VCaP (cell line): ENCODE data around the gene ARHGAP23.

Experiments used
- H3K27ac ChIP-seq: fragments of 450-650 bp; 2 replicates; pipeline ENCODE4 v1.5.1; 2017
- TF ChIP-seq, protein P1 (sequence below): fragments of 450-650 bp; conservative IDR thresholded peaks from 2 replicates; pipeline ENCODE4 v1.5.1; 2017; ENCODE audit warnings: mild to moderate bottlenecking, moderate library complexity

The ARHGAP23 gene

DNA sequence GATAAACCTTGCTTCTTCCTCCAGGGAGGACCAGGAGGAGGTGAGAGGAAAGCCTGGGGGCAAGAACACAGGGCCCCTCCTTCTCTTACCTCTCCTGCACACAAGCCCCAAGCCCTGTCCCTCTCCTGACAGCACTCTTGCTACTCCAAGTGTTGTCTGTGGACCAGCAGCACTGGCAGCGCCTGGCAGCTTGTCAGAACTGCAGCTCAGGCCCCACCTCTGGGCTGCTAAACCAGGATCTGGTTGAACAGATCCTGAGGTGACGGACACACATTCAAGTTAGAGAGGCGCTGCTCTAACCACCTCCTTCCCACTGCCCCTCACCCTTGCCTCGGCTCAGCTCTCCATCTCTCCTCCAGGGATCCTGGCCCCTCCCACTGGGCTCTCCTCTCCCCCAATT lies 121.0 kb downstream of the ARHGAP23 start:
- TF ChIP-seq, protein P1, sequence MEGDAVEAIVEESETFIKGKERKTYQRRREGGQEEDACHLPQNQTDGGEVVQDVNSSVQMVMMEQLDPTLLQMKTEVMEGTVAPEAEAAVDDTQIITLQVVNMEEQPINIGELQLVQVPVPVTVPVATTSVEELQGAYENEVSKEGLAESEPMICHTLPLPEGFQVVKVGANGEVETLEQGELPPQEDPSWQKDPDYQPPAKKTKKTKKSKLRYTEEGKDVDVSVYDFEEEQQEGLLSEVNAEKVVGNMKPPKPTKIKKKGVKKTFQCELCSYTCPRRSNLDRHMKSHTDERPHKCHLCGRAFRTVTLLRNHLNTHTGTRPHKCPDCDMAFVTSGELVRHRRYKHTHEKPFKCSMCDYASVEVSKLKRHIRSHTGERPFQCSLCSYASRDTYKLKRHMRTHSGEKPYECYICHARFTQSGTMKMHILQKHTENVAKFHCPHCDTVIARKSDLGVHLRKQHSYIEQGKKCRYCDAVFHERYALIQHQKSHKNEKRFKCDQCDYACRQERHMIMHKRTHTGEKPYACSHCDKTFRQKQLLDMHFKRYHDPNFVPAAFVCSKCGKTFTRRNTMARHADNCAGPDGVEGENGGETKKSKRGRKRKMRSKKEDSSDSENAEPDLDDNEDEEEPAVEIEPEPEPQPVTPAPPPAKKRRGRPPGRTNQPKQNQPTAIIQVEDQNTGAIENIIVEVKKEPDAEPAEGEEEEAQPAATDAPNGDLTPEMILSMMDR = no peak
- no peak overlapping the region for H3K27ac ChIP-seq

DNA sequence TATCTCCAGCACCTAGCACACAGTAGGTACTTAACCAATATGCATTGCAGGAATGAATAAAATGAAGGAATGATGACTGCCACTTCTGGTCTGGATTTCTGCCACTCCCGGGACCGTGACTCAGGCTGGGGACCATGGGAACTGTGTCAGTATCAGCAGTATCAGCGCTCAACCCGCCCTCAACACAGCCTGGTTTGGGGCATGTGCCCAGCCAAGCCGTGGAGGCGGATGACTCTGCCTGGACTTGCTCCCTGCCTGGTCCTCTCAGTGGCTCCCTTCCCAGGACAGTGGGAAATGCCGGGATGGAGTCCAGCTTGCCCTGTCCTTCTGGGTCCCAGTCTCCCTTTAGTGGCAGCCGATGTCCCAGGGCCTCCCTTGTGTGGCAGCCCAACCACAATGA lies 122.4 kb downstream of the ARHGAP23 start:
- no peak overlapping the region for H3K27ac ChIP-seq
- TF ChIP-seq, protein P1 = no peak

DNA sequence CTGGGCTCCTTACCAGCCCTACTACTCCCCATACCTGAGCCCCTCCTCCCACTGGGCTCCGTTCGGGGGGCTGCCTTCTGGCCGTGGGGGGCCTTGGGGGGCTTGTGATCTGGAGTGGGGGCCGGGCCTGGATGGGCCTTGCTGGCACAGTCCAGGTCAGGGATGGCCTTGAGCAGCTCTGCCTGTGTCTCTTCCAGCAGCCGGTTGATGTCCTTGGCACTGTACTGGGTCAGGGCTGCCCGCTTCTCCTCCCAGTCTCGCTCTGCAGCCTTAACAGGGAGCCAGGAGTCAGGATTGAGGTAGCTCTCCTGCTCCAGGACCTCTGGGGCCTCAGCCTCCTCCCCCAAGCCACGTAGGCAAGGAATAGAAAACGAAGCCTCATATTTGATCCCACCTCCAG lies 122.9 kb downstream of the ARHGAP23 start:
- TF ChIP-seq, protein P1 = no peak
- no peak overlapping the region for H3K27ac ChIP-seq

DNA sequence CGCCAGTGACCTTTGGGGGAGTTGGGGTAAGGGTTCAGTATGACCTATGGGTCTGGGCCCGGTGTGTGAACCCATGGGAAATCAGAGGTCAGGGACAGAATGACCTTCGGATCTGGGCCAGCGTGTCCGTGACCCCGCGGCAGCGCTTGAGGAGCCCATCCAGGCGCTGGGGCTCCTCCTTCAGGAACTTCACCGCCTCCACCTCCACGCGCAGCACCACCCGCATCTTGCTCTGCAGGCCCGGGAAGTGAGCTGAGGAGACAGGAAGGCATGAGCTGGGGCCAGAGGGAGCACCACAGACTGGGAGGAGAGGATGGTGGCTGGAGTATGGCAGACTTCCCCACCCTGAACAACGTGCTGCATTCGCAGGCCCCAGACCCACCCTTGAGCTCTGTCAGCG lies 124.1 kb downstream of the ARHGAP23 start:
- no peak overlapping the region for H3K27ac ChIP-seq
- TF ChIP-seq, protein P1 = no peak

DNA sequence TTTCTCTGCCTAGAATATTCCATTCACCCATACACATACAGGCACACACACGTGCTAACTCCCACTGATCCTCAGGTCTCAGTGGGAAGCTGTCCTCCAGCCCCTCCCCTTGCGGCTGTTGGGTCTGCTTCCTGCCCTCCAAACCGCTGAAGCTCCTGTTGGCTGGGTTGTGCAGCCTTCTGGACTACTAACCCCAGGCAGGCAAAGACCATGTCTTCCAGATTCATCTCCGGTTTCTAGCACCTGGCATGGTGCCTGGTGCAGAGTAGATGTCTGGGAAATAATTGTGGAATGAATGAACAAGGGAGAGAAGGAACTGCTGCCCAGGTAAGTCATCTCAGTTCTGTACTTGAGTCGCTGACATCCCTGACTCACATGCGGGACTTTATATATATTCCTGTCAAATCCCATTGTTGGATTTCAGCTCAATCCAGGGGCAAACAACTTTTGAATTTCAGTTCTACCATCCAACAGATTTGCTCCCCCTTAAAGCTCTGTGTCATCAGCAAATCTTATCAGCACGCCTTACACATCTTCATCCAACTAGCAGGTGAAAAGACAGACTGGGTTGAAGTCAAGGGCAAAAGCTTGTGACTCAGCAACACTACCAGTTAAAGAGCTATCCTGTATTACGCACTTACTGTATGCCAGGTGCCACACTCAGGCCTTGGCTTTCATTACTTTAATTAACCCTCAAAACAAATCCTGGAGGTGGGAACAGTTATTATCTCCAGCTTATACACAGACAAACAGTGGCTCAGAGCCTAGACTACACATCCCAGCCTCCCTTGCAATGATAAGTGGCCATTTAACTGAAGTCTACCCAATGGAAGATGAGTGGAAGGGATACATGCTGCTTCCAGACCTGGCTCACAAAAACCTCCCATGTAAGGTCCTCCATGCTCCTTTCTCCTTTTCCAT lies 126.4 kb downstream of the ARHGAP23 start:
- TF ChIP-seq, protein P1 = no peak
- H3K27ac ChIP-seq = no peak overlapping the region

DNA sequence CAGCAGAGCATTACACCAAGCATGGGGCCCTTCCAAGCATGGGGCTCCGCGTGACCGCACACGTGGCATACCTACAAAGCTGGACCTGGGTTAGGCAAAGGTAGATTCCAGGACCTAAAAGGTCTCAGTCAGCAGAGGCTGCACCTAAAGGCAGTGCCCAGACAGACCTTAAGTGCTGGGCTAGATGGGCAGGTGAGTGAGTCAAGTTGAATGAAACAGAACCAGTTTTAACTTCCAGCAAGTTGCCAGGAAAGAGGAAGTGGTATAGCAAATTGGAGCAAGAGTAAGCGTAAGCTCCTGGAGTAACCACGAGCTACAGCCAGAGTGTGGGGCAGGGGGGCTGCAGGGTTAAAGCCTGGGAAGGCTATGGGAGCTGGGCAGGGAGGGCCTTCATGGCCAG lies 128.0 kb downstream of the ARHGAP23 start:
- TF ChIP-seq, protein P1 = no peak
- no peak overlapping the region for H3K27ac ChIP-seq

DNA sequence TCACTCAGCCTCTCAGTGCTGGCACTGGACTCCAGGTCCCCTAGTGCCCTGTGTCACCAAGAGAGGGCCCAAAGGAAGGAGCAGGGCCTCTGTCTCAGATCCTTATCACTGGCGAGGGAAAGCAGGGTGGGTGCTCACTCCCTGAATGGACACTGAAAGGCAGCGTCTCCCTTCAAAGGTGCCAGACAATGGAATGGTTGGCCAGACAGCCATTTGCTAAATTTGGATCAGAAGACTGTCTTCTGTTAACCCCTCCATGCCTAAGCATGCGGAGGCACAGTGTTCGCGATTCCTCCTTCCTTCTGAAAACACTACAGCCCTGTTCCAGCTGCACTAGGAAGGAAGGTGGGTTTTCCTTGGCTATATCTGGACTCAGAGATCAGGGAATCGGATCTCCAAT lies 129.1 kb downstream of the ARHGAP23 start:
- peak overlapping the region; percentile 64 for H3K27ac ChIP-seq
- TF ChIP-seq, protein P1 = no peak
